ENCODE data around the gene HPS5. TPM values are rescaled to one million over a fixed set of nuclear protein-coding genes. Genes with fewer than 3 reads are reported as not detected.

The HPS5 gene
- total RNA-seq, 4 donors from 2014 or later, result 17.0 to 24.5 (median 18.6) TPM

DNA sequence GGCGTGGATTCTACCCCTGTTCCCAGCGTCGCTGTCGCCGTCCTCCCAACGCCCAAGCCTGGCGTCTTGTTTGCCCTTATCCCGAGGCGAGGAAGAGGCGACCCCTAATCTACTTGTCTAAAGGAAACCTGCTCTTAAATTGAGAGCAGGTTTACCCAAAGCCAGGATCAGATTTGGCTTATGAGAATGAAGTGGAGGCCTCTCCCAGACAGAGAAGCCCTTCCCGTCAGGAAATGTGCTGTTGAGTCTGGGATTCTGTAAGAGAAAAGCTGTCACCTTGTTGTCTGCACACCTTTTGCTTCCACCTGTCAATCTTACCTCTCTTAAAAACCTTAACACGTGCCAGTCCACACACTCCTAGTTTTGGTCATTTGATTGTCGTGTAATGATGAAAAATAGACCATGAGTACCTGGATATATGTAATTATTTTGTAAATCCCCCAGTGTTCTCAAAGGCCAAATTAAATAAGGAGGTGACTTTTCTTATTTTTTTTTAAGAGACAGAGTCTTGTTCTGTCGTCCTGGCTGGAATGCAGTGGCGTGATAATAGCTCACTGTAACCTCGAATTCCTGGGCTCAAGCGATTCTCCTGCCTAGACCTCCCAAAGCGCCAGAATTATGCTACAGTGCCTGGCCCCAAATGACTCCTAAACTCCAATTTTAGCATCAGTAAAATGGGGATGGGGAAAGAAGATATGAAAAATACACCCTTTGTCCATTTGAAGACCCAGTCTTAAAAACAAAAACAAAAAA lies 1.1 kb upstream of the HPS5 start:
- WGBS, result 14% methylated on average over 12 of the region's 18 CpGs
- peaks cover 33 to 52% (median 45%) of the 10 kb centered on the region in 4 donors for H3K4me1 ChIP-seq
- no peaks in the 10 kb centered on the region for H3K27me3 ChIP-seq
- H3K36me3 ChIP-seq, result peaks cover 0 to 20% (median 5%) of the 10 kb centered on the region in 4 donors
- H3K4me3 ChIP-seq, result peak overlapping the region; percentile 74 to 95 (median 84)
- intact Hi-C loops (cut with DNase I), result loop anchor here (2.0 to 5.0 kb wide), 4 partner anchors 59 to 309 kb away; partner anchors contain the start of genes LDHA, SPTY2D1 and TSG101
- H3K27ac ChIP-seq (replicated peaks in 1 of 4), result peak overlapping the region; percentile 94 to 97 (median 94)
- no peak for TF ChIP-seq CTCF (IDR thresholded peaks at IDR 0.05)
- TF ChIP-seq POLR2AphosphoS5 (IDR thresholded peaks at IDR 0.05), result no peak
- TF ChIP-seq EP300 (IDR thresholded peaks at IDR 0.05), result no peak
- TF ChIP-seq POLR2A (IDR thresholded peaks at IDR 0.05; ENCODE audit: low read depth), result no peak
- no peak for DNase-seq (ENCODE audit: extremely low spot score)
- no peaks in the 10 kb centered on the region for H3K9me3 ChIP-seq

DNA sequence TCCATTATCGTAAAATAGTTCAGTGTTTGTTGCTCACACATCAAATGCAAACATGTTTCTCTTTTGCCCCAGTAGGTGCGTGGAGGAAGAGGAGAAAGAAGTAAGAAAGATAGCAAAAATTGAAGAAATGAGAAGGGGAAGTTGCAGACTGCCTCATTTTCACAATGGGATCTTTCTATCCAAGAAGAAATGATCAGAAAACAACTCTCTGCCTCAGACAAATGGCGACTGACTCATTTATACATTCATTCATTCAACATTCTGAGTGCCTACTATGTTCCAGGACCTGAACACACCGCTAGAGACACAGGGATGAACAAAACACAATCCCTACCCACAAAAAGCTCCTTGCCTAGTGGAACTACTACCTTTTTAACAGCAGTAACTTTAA lies 367 bp downstream of the HPS5 start:
- TF ChIP-seq POLR2A (IDR thresholded peaks at IDR 0.05; ENCODE audit: low read depth) (no peak), POLR2AphosphoS5 (IDR thresholded peaks at IDR 0.05) (no peak), EP300 (IDR thresholded peaks at IDR 0.05) (no peak), CTCF (IDR thresholded peaks at IDR 0.05) (no peak)
- intact Hi-C loops (cut with DNase I), result loop anchor here (5.0 kb wide), 3 partner anchors 61 to 311 kb away; partner anchors contain the start of genes SPTY2D1 and TSG101
- Histone ChIP-seq H3K4me3 (peak overlapping the region; percentile 74 to 95 (median 84)), H3K27ac (replicated peaks in 1 of 4) (peak overlapping the region; percentile 94 to 97 (median 94)), H3K9me3 (no peaks in the 10 kb centered on the region), H3K27me3 (no peaks in the 10 kb centered on the region), H3K4me1 (peaks cover 33 to 52% (median 45%) of the 10 kb centered on the region in 4 donors), H3K36me3 (peaks cover 0 to 12% (median 4%) of the 10 kb centered on the region in 4 donors)
- WGBS, result 4% methylated on average over 4 of the region's 4 CpGs
- no peak for DNase-seq (ENCODE audit: extremely low spot score)

DNA sequence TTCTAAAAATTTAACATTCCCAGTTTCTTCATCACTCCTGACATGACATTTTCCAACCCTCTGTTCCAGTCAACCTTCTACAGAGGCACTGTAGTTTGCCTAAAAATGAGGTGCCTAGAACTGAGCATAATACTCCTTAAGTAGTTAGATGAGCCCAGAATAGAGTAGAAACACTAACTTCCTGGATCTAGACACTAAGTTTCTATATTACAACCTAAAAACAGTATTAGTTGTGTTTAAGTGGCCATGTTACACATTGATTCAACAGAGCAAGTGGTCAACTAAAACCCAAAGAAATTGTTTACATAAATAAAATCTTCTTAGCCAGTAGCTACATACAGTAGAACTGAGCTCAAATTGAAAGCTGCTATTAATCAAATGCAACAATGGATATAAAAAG lies 1.3 kb downstream of the HPS5 start:
- DNase-seq (ENCODE audit: extremely low spot score), result no peak
- Histone ChIP-seq H3K27ac (replicated peaks in 1 of 4) (no peak overlapping the region), H3K9me3 (no peaks in the 10 kb centered on the region), H3K36me3 (peaks cover 0 to 4% (median 0%) of the 10 kb centered on the region in 4 donors), H3K4me1 (peaks cover 33 to 52% (median 45%) of the 10 kb centered on the region in 4 donors), H3K4me3 (no peak overlapping the region), H3K27me3 (no peaks in the 10 kb centered on the region)
- no peak for TF ChIP-seq EP300 (IDR thresholded peaks at IDR 0.05)
- no peak for TF ChIP-seq POLR2A (IDR thresholded peaks at IDR 0.05; ENCODE audit: low read depth)
- TF ChIP-seq POLR2AphosphoS5 (IDR thresholded peaks at IDR 0.05), result no peak
- TF ChIP-seq CTCF (IDR thresholded peaks at IDR 0.05), result no peak
- intact Hi-C loops (cut with DNase I), result loop anchor here (5.0 kb wide), 3 partner anchors 62 to 312 kb away; partner anchors contain the start of genes SPTY2D1 and TSG101

GRCh38 chr11:18319914-18320313 lies 2.0 kb downstream of the HPS5 start:
- no peak for TF ChIP-seq CTCF (IDR thresholded peaks at IDR 0.05)
- no peak for DNase-seq (ENCODE audit: extremely low spot score)
- Histone ChIP-seq H3K27me3 (no peaks in the 10 kb centered on the region), H3K4me1 (peaks cover 33 to 45% (median 39%) of the 10 kb centered on the region in 4 donors), H3K27ac (replicated peaks in 1 of 4) (no peak overlapping the region), H3K36me3 (peaks cover 0 to 4% (median 0%) of the 10 kb centered on the region in 4 donors), H3K9me3 (no peaks in the 10 kb centered on the region), H3K4me3 (no peak overlapping the region)
- intact Hi-C loops (cut with DNase I), result loop anchor here (5.0 kb wide), 3 partner anchors 62 to 312 kb away; partner anchors contain the start of genes SPTY2D1 and TSG101
- 90% methylated on average over 3 of the region's 3 CpGs for WGBS

All from esophagus muscularis mucosa (tissue), 4 donors.